K562 (cell line): ENCODE data around the gene THSD8. TPM values are rescaled to one million over a fixed set of nuclear protein-coding genes. Genes with fewer than 3 reads are reported as not detected.

ENCODE experiments used
- BCL6 ChIP-seq: fragments of 250-450 bp; sonication (Bioruptor Pico); IDR thresholded peaks from 2 replicates; pipeline ENCODE4 v1.4.0; 2020
- CC2D1A ChIP-seq: fragments of 450-650 bp; IDR thresholded peaks from 2 replicates; pipeline ENCODE4 v1.6.1; 2017; ENCODE audit warnings: mild to moderate bottlenecking
- EHMT2 ChIP-seq: fragments of 450-650 bp; IDR thresholded peaks from 2 replicates; pipeline ENCODE4 v1.6.1; 2018; ENCODE audit warnings: antibody characterized with exemption
- HDGF ChIP-seq: fragments of 450-650 bp; IDR thresholded peaks from 2 replicates; pipeline ENCODE4 v1.6.1; 2016
- MAZ ChIP-seq, 2 experiments: fragments of 450-650 bp in 1 of 2; sonication (generic) in 1 of 2; formaldehyde crosslinking; IDR thresholded peaks in 1 of 2; conservative IDR thresholded peaks in 1 of 2; 2 replicates each; pipeline versions ENCODE4 v1.4.0 to v1.5.0; 2020; ENCODE audit warnings: mild to moderate bottlenecking in 1 of 2, missing genetic modification reagents in 1 of 2
- MTA3 ChIP-seq: fragments of 450-650 bp; formaldehyde crosslinking; IDR thresholded peaks from 2 replicates; pipeline ENCODE4 v1.6.1; 2017; ENCODE audit warnings: mild to moderate bottlenecking, borderline replicate concordance
- RHOXF2B ChIP-seq: fragments of 250-450 bp; sonication (Bioruptor Pico); conservative IDR thresholded peaks from 2 replicates; pipeline ENCODE4 v1.5.1; 2021
- SMAD3 ChIP-seq: fragments of 450-650 bp; formaldehyde crosslinking; conservative IDR thresholded peaks from 2 replicates; pipeline ENCODE4 v1.4.0; 2020; ENCODE audit warnings: mild to moderate bottlenecking
- ZC3H8 ChIP-seq: fragments of 450-650 bp; IDR thresholded peaks from 2 replicates; pipeline ENCODE4 v1.6.1; 2017
- ZNF717 ChIP-seq: fragments of 250-450 bp; sonication (Bioruptor Pico); IDR thresholded peaks from 2 replicates; pipeline ENCODE4 v1.5.0; 2021
- ZNF76 ChIP-seq: fragments of 250-450 bp; sonication (Bioruptor Pico); IDR thresholded peaks from 2 replicates; pipeline ENCODE4 v1.4.0; 2020; ENCODE audit warnings: mild to moderate bottlenecking, moderate library complexity, borderline replicate concordance
- polyA plus RNA-seq, 8 experiments: library from polyadenylated mRNA; depleted of rRNA in 4 of 8; stranded (reverse) in 5 of 8; unstranded in 3 of 8; fragments of >200 nt; fragmentation: Nextera tagmentation in 2 of 8; fragmentation: Illumina TruSeq in 1 of 8; extraction: Ambion mirVana in 2 of 8; extraction: Trizol in 1 of 8; gene quantifications; 2 replicates each; pipeline versions ENCODE4 v1.2.1 to v1.2.3, GENCODE V29; 2011 to 2014; ENCODE audit warnings: inconsistent platforms in 1 of 8, missing spikeins in 1 of 8
- total RNA-seq, 7 experiments: library from RNA; depleted of rRNA in 6 of 7; stranded (reverse); fragments of >200 nt in 6 of 7; fragmentation: Illumina TruSeq in 2 of 7; extraction: Trizol in 2 of 7; gene quantifications; 2 replicates each; pipeline versions ENCODE4 v1.2.1 to v1.2.3, GENCODE V29; 2011 to 2021; ENCODE audit warnings: low replicate concordance in 1 of 7
- TF ChIP-seq, protein P1 (sequence below): fragments of 450-650 bp; formaldehyde crosslinking; IDR thresholded peaks from 2 replicates; pipeline ENCODE4 v1.4.0; 2022; ENCODE audit warnings: missing genetic modification characterization
- TF ChIP-seq, protein P2 (sequence below): fragments of 250-450 bp; sonication (Bioruptor Pico); IDR thresholded peaks from 2 replicates; pipeline ENCODE4 v1.8.0; 2022; ENCODE audit warnings: moderate library complexity, mild to moderate bottlenecking, inconsistent platforms
- TF ChIP-seq, protein P3 (sequence below): sonication (generic); formaldehyde crosslinking; IDR thresholded peaks from 2 replicates; pipeline ENCODE4 v1.5.0; 2020; ENCODE audit warnings: missing genetic modification reagents
- TF ChIP-seq, protein P4 (sequence below): fragments of 450-650 bp; formaldehyde crosslinking; conservative IDR thresholded peaks from 2 replicates; pipeline ENCODE4 v1.4.0; 2022; ENCODE audit warnings: mild to moderate bottlenecking, missing genetic modification characterization
- TF ChIP-seq, protein P5 (sequence below), 3 experiments: fragments of 200-800 bp in 1 of 3; sonication (Bioruptor generic) in 1 of 3; sonication (generic) in 1 of 3; formaldehyde crosslinking in 1 of 3; IDR thresholded peaks; 2 replicates each; pipeline versions ENCODE4 v1.6.1 to v1.8.0; 2016 to 2022; ENCODE audit warnings: mild to moderate bottlenecking in 2 of 3, missing compliant biosample characterization in 2 of 3, missing genetic modification characterization in 2 of 3, missing genetic modification reagents in 1 of 3
- TF ChIP-seq, protein P6 (sequence below), 2 experiments: fragments of 450-650 bp in 1 of 2; sonication (generic) in 1 of 2; formaldehyde crosslinking in 1 of 2; IDR thresholded peaks in 1 of 2; conservative IDR thresholded peaks in 1 of 2; 2 replicates each; pipeline versions ENCODE4 v1.6.1 to v1.8.1; 2016 to 2023; ENCODE audit warnings: mild to moderate bottlenecking in 2 of 2, moderate library complexity in 2 of 2, inconsistent platforms in 1 of 2, missing genetic modification reagents in 1 of 2
- TF ChIP-seq, protein P7 (sequence below): fragments of 250-450 bp; sonication (Bioruptor Pico); IDR thresholded peaks from 2 replicates; pipeline ENCODE4 v1.9.0; 2021; ENCODE audit warnings: mild to moderate bottlenecking, inconsistent platforms

THSD8 gene
- total and polyA plus RNA-seq, 9 of the 15 experiments (the other 6 are each of a cell fraction or from before 2014, with no cell fraction given): 8.4 to 42.4 (median 19.9) TPM; not detected in 2

DNA sequence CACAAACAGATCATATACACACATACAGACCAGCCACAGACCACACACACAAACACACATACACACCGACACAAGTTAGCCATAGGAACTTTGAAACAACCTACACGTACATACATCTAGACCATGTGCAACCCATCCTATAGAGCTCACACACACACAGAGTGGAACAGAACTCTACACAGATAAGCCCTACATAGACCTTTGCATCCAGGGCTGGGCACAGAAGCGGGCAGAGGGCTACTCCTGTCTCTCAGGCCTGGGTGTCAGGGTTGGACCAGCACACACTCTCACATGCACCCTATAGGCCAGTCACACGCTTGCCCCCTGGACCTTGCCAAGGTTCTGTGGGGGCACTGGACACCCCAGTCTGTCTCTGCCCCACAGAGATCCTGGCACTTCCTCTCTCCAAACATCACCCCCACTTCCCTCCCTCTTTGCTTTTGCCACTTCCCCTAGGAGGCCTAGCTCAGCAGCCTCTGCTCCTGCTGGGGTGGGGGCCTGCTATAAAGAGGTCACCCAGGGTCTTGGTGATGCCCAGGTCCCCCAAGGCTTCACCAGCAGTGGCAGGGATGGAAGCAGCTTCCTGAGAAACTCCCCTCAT, 16.3 kb upstream of the THSD8 start (continued):
- TF ChIP-seq, protein P1, sequence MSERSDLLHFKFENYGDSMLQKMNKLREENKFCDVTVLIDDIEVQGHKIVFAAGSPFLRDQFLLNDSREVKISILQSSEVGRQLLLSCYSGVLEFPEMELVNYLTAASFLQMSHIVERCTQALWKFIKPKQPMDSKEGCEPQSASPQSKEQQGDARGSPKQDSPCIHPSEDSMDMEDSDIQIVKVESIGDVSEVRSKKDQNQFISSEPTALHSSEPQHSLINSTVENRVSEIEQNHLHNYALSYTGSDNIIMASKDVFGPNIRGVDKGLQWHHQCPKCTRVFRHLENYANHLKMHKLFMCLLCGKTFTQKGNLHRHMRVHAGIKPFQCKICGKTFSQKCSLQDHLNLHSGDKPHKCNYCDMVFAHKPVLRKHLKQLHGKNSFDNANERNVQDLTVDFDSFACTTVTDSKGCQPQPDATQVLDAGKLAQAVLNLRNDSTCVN (CRISPR knock-in tag): 0 out of 2 replicates have a peak, but pooled peaks have one; percentile 1
- TF ChIP-seq ZC3H8 (peak; percentile 6; the same call in 1 of the 2 replicates), SMAD3 (no peak), HDGF (peak; percentile 41; the same call in 1 of the 2 replicates), ZNF717 (CRISPR knock-in tag) (no peak), MTA3 (no peak), CC2D1A (no peak), BCL6 (CRISPR knock-in tag) (no peak), MAZ (CRISPR knock-in tag; conservative IDR thresholded peaks at IDR 0.05 in 1 of 2, IDR thresholded peaks at IDR 0.05 in 1 of 2) (peak in 1 of 2 experiments; percentile 45; a peak in 1 of 4 replicates), RHOXF2B (CRISPR knock-in tag) (no peak), EHMT2 (no peak), ZNF76 (no peak)
- TF ChIP-seq, protein P2, sequence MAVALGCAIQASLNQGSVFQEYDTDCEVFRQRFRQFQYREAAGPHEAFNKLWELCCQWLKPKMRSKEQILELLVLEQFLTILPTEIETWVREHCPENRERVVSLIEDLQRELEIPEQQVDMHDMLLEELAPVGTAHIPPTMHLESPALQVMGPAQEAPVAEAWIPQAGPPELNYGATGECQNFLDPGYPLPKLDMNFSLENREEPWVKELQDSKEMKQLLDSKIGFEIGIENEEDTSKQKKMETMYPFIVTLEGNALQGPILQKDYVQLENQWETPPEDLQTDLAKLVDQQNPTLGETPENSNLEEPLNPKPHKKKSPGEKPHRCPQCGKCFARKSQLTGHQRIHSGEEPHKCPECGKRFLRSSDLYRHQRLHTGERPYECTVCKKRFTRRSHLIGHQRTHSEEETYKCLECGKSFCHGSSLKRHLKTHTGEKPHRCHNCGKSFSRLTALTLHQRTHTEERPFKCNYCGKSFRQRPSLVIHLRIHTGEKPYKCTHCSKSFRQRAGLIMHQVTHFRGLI: 0 out of 2 replicates have a peak, but pooled peaks have one; percentile 5
- TF ChIP-seq, protein P3, sequence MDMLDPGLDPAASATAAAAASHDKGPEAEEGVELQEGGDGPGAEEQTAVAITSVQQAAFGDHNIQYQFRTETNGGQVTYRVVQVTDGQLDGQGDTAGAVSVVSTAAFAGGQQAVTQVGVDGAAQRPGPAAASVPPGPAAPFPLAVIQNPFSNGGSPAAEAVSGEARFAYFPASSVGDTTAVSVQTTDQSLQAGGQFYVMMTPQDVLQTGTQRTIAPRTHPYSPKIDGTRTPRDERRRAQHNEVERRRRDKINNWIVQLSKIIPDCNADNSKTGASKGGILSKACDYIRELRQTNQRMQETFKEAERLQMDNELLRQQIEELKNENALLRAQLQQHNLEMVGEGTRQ: no peak
- TF ChIP-seq, protein P4, sequence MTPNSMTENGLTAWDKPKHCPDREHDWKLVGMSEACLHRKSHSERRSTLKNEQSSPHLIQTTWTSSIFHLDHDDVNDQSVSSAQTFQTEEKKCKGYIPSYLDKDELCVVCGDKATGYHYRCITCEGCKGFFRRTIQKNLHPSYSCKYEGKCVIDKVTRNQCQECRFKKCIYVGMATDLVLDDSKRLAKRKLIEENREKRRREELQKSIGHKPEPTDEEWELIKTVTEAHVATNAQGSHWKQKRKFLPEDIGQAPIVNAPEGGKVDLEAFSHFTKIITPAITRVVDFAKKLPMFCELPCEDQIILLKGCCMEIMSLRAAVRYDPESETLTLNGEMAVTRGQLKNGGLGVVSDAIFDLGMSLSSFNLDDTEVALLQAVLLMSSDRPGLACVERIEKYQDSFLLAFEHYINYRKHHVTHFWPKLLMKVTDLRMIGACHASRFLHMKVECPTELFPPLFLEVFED (CRISPR knock-in tag): 0 out of 2 replicates have a peak, but pooled peaks have one; percentile 1
- TF ChIP-seq, protein P5, sequence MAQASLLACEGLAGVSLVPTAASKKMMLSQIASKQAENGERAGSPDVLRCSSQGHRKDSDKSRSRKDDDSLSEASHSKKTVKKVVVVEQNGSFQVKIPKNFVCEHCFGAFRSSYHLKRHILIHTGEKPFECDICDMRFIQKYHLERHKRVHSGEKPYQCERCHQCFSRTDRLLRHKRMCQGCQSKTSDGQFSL (CRISPR knock-in tag; IDR thresholded peaks at IDR 0.05): peak; percentile 72; the same call in 1 of the 2 replicates
- TF ChIP-seq, protein P5 (tag; IDR thresholded peaks at IDR 0.05): no peak
- TF ChIP-seq, protein P6, sequence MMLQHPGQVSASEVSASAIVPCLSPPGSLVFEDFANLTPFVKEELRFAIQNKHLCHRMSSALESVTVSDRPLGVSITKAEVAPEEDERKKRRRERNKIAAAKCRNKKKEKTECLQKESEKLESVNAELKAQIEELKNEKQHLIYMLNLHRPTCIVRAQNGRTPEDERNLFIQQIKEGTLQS (IDR thresholded peaks at IDR 0.05): no peak
- TF ChIP-seq, protein P6 (CRISPR knock-in tag; conservative IDR thresholded peaks at IDR 0.05): no peak
- TF ChIP-seq, protein P7, sequence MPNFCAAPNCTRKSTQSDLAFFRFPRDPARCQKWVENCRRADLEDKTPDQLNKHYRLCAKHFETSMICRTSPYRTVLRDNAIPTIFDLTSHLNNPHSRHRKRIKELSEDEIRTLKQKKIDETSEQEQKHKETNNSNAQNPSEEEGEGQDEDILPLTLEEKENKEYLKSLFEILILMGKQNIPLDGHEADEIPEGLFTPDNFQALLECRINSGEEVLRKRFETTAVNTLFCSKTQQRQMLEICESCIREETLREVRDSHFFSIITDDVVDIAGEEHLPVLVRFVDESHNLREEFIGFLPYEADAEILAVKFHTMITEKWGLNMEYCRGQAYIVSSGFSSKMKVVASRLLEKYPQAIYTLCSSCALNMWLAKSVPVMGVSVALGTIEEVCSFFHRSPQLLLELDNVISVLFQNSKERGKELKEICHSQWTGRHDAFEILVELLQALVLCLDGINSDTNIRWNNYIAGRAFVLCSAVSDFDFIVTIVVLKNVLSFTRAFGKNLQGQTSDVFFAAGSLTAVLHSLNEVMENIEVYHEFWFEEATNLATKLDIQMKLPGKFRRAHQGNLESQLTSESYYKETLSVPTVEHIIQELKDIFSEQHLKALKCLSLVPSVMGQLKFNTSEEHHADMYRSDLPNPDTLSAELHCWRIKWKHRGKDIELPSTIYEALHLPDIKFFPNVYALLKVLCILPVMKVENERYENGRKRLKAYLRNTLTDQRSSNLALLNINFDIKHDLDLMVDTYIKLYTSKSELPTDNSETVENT (CRISPR knock-in tag): no peak
